ENCODE data around the gene CXXC1.
"Not testable (repeated sequence)": the region's sequence is repeated elsewhere in the genome, so short reads cannot be mapped to it uniquely, and the experiment has no call there.

The CXXC1 gene

GRCh38 chr18:50276452-50276851 is 11.0 kb downstream of the CXXC1 start:
- Histone ChIP-seq H3K4me3 (ENCODE audit: low read length) (no peak overlapping the region), H3K9me3 (ENCODE audit: low read length) (peaks cover 2% of the 10 kb centered on the region), H3K27me3 (ENCODE audit: insufficient read depth, low read length) (no peaks in the 10 kb centered on the region), H3K36me3 (ENCODE audit: insufficient read depth, low read length) (peaks cover 77% of the 10 kb centered on the region), H2AFZ (ENCODE audit: low read depth, low read length) (no peak overlapping the region), H3K4me1 (ENCODE audit: insufficient read depth, low read length) (peaks cover 8% of the 10 kb centered on the region)

- H3K4me1 ChIP-seq (ENCODE audit: insufficient read depth, low read length), result peaks cover 8% of the 10 kb centered on the region
- no peaks in the 10 kb centered on the region for H3K27me3 ChIP-seq (ENCODE audit: insufficient read depth, low read length)
- no peak overlapping the region for H3K4me3 ChIP-seq (ENCODE audit: low read length)
- no peak overlapping the region for H2AFZ ChIP-seq (ENCODE audit: low read depth, low read length)
- H3K36me3 ChIP-seq (ENCODE audit: insufficient read depth, low read length), result peaks cover 85% of the 10 kb centered on the region
- peaks cover 2% of the 10 kb centered on the region for H3K9me3 ChIP-seq (ENCODE audit: low read length)
Measured at GRCh38 chr18:50275503-50276036, 11.9 kb downstream of the CXXC1 start.

- H3K36me3 ChIP-seq (ENCODE audit: insufficient read depth, low read length), result peaks cover 91% of the 10 kb centered on the region
Measured at GRCh38 chr18:50274941-50275340, 12.6 kb downstream of the CXXC1 start.

GRCh38 chr18:50274044-50274442 is 13.4 kb downstream of the CXXC1 start:
- H3K36me3 ChIP-seq (ENCODE audit: insufficient read depth, low read length), result peaks cover 91% of the 10 kb centered on the region
- H2AFZ ChIP-seq (ENCODE audit: low read depth, low read length), result no peak overlapping the region
- H3K4me3 ChIP-seq (ENCODE audit: low read length), result no peak overlapping the region
- no peaks in the 10 kb centered on the region for H3K27me3 ChIP-seq (ENCODE audit: insufficient read depth, low read length)
- no peaks in the 10 kb centered on the region for H3K4me1 ChIP-seq (ENCODE audit: insufficient read depth, low read length)
- H3K9me3 ChIP-seq (ENCODE audit: low read length), result no peaks in the 10 kb centered on the region

More at GRCh38 chr18:50274941-50275340, 12.6 kb downstream of the CXXC1 start:
- Histone ChIP-seq H2AFZ (ENCODE audit: low read depth, low read length) (no peak overlapping the region), H3K4me3 (ENCODE audit: low read length) (no peak overlapping the region), H3K4me1 (ENCODE audit: insufficient read depth, low read length) (peaks cover 1% of the 10 kb centered on the region), H3K9me3 (ENCODE audit: low read length) (no peaks in the 10 kb centered on the region), H3K27me3 (ENCODE audit: insufficient read depth, low read length) (no peaks in the 10 kb centered on the region)

GRCh38 chr18:50273203-50274043 is 14.1 kb downstream of the CXXC1 start:
- Histone ChIP-seq H3K36me3 (ENCODE audit: insufficient read depth, low read length) (peaks cover 88% of the 10 kb centered on the region), H2AFZ (ENCODE audit: low read depth, low read length) (no peak overlapping the region), H3K4me1 (ENCODE audit: insufficient read depth, low read length) (no peaks in the 10 kb centered on the region), H3K9me3 (ENCODE audit: low read length) (no peaks in the 10 kb centered on the region), H3K4me3 (ENCODE audit: low read length) (no peak overlapping the region), H3K27me3 (ENCODE audit: insufficient read depth, low read length) (no peaks in the 10 kb centered on the region)

- H3K4me3 ChIP-seq (ENCODE audit: low read length), result no peak overlapping the region
- H3K36me3 ChIP-seq (ENCODE audit: insufficient read depth, low read length), result peaks cover 82% of the 10 kb centered on the region
- no peaks in the 10 kb centered on the region for H3K27me3 ChIP-seq (ENCODE audit: insufficient read depth, low read length)
- no peak overlapping the region for H2AFZ ChIP-seq (ENCODE audit: low read depth, low read length)
- H3K4me1 ChIP-seq (ENCODE audit: insufficient read depth, low read length), result no peaks in the 10 kb centered on the region
- H3K9me3 ChIP-seq (ENCODE audit: low read length), result no peaks in the 10 kb centered on the region
Measured at GRCh38 chr18:50272568-50272967, 14.9 kb downstream of the CXXC1 start.

- Histone ChIP-seq H3K4me3 (ENCODE audit: low read length) (no peak overlapping the region), H3K4me1 (ENCODE audit: insufficient read depth, low read length) (peaks cover 10% of the 10 kb centered on the region), H3K36me3 (ENCODE audit: insufficient read depth, low read length) (peaks cover 45% of the 10 kb centered on the region), H3K27me3 (ENCODE audit: insufficient read depth, low read length) (no peaks in the 10 kb centered on the region), H3K9me3 (ENCODE audit: low read length) (no peaks in the 10 kb centered on the region), H2AFZ (ENCODE audit: low read depth, low read length) (no peak overlapping the region)
Measured at GRCh38 chr18:50268022-50268747, 19.3 kb downstream of the CXXC1 start.

GRCh38 chr18:50266248-50266704 is 21.2 kb downstream of the CXXC1 start, which contains the start of gene CFAP53:
CFAP53 (minus strand) TSS chr18:50266495; CDS start chr18:50266404, 91 bp downstream.
- Histone ChIP-seq H3K36me3 (ENCODE audit: insufficient read depth, low read length) (peaks cover 28% of the 10 kb centered on the region), H3K4me3 (ENCODE audit: low read length) (peak within 1 kb of the TSS; percentile 76), H3K9me3 (ENCODE audit: low read length) (no peaks in the 10 kb centered on the region), H3K27me3 (ENCODE audit: insufficient read depth, low read length) (no peaks in the 10 kb centered on the region), H3K4me1 (ENCODE audit: insufficient read depth, low read length) (peaks cover 10% of the 10 kb centered on the region), H2AFZ (ENCODE audit: low read depth, low read length) (peak within 1 kb of the TSS; percentile 70)

- Histone ChIP-seq H3K9me3 (ENCODE audit: low read length) (no peaks in the 10 kb centered on the region), H3K4me1 (ENCODE audit: insufficient read depth, low read length) (peaks cover 10% of the 10 kb centered on the region), H2AFZ (ENCODE audit: low read depth, low read length) (no peak overlapping the region), H3K36me3 (ENCODE audit: insufficient read depth, low read length) (peaks cover 4% of the 10 kb centered on the region), H3K4me3 (ENCODE audit: low read length) (no peak overlapping the region), H3K27me3 (ENCODE audit: insufficient read depth, low read length) (no peaks in the 10 kb centered on the region)
Measured at GRCh38 chr18:50262977-50263376, 24.5 kb downstream of the CXXC1 start.

- H3K9me3 ChIP-seq (ENCODE audit: low read length), result no peaks in the 10 kb centered on the region
- H3K27me3 ChIP-seq (ENCODE audit: insufficient read depth, low read length), result no peaks in the 10 kb centered on the region
- H3K4me1 ChIP-seq (ENCODE audit: insufficient read depth, low read length), result no peaks in the 10 kb centered on the region
- no peak overlapping the region for H3K4me3 ChIP-seq (ENCODE audit: low read length)
- no peaks in the 10 kb centered on the region for H3K36me3 ChIP-seq (ENCODE audit: insufficient read depth, low read length)
- no peak overlapping the region for H2AFZ ChIP-seq (ENCODE audit: low read depth, low read length)
Measured at GRCh38 chr18:50250935-50251334, 36.6 kb downstream of the CXXC1 start.

- H2AFZ ChIP-seq (ENCODE audit: low read depth, low read length), result no peak overlapping the region
- no peaks in the 10 kb centered on the region for H3K9me3 ChIP-seq (ENCODE audit: low read length)
- H3K36me3 ChIP-seq (ENCODE audit: insufficient read depth, low read length), result no peaks in the 10 kb centered on the region
- no peaks in the 10 kb centered on the region for H3K4me1 ChIP-seq (ENCODE audit: insufficient read depth, low read length)
- H3K4me3 ChIP-seq (ENCODE audit: low read length), result no peak overlapping the region
- H3K27me3 ChIP-seq (ENCODE audit: insufficient read depth, low read length), result no peaks in the 10 kb centered on the region
Measured at GRCh38 chr18:50249576-50249975, 37.9 kb downstream of the CXXC1 start.

- Histone ChIP-seq H3K4me1 (ENCODE audit: insufficient read depth, low read length) (no peaks in the 10 kb centered on the region), H2AFZ (ENCODE audit: low read depth, low read length) (no peak overlapping the region), H3K27me3 (ENCODE audit: insufficient read depth, low read length) (no peaks in the 10 kb centered on the region), H3K36me3 (ENCODE audit: insufficient read depth, low read length) (no peaks in the 10 kb centered on the region), H3K9me3 (ENCODE audit: low read length) (no peaks in the 10 kb centered on the region), H3K4me3 (ENCODE audit: low read length) (no peak overlapping the region)
Measured at GRCh38 chr18:50247561-50247960, 39.9 kb downstream of the CXXC1 start.

GRCh38 chr18:50241768-50242167 is 45.7 kb downstream of the CXXC1 start:
- not testable (repeated sequence) for H3K9me3 ChIP-seq (ENCODE audit: low read length); H3K36me3 ChIP-seq (ENCODE audit: insufficient read depth, low read length); H3K4me1 ChIP-seq (ENCODE audit: insufficient read depth, low read length); H3K27me3 ChIP-seq (ENCODE audit: insufficient read depth, low read length); H3K4me3 ChIP-seq (ENCODE audit: low read length); H2AFZ ChIP-seq (ENCODE audit: low read depth, low read length)
